ENCODE measurements around the gene KLK7.

DNA sequence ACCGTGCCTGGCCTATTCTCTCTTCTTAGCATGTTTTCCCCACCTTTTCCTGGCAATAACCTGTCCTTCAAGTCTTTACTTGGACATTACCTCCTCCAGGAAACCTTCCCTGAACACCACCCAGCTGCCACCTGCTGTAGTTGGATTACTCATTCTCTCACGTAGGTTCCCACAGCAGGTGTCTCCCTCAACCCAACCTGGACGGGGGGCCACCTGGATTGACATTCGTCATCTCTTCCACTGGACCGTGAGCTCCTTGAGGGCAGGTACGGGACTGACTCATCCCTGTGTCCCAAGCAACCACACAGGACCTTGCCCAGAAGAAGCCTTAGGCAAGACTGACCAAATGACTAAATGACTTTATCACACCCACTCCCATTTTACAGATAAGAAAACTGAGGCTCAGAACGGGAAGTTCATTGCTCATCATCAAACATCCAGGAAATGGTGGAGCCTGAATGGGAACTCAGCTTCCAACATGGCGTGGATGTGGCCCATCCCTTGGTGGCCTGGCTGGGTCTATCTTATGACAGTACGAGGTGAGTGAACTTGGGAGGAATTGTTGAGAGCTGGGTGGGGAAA, 10.8 kb downstream of the KLK7 start:
- TF ChIP-seq, protein P1, sequence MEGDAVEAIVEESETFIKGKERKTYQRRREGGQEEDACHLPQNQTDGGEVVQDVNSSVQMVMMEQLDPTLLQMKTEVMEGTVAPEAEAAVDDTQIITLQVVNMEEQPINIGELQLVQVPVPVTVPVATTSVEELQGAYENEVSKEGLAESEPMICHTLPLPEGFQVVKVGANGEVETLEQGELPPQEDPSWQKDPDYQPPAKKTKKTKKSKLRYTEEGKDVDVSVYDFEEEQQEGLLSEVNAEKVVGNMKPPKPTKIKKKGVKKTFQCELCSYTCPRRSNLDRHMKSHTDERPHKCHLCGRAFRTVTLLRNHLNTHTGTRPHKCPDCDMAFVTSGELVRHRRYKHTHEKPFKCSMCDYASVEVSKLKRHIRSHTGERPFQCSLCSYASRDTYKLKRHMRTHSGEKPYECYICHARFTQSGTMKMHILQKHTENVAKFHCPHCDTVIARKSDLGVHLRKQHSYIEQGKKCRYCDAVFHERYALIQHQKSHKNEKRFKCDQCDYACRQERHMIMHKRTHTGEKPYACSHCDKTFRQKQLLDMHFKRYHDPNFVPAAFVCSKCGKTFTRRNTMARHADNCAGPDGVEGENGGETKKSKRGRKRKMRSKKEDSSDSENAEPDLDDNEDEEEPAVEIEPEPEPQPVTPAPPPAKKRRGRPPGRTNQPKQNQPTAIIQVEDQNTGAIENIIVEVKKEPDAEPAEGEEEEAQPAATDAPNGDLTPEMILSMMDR (conservative IDR thresholded peaks at IDR 0.05) = no peak
- no peak for TF ChIP-seq ZFX (IDR thresholded peaks at IDR 0.05)
